K562 (cell line): ENCODE results near the gene HOXB4. TPM values are rescaled to one million over a fixed set of nuclear protein-coding genes. Genes with fewer than 3 reads are reported as not detected.

Experiments used
- ATF1 ChIP-seq, 2 experiments: fragments of 450-650 bp in 1 of 2; IDR thresholded peaks; 2 replicates each; pipeline ENCODE4 v1.6.1; 2016; ENCODE audit warnings: missing compliant biosample characterization in 1 of 2, missing genetic modification characterization in 1 of 2
- CAMTA2 ChIP-seq: fragments of 250-450 bp; sonication (Bioruptor Pico); conservative IDR thresholded peaks from 2 replicates; pipeline ENCODE4 v1.5.1; 2022
- CTCF ChIP-seq, 3 experiments: IDR thresholded peaks in 2 of 3; conservative IDR thresholded peaks in 1 of 3; 2 replicates each; pipeline ENCODE4 v1.5.1; 2011 to 2012; ENCODE audit warnings: low read length in 3 of 3, mild to moderate bottlenecking in 3 of 3, control low read depth in 2 of 3, improper control_type of control experiment in 1 of 3, inconsistent platforms in 1 of 3, low read depth in 1 of 3, mixed read lengths in 1 of 3, moderate library complexity in 1 of 3; ENCODE audit not compliant: insufficient read depth in 2 of 3
- EWSR1 ChIP-seq: fragments of 450-650 bp; IDR thresholded peaks from 2 replicates; pipeline ENCODE4 v1.6.1; 2018; ENCODE audit warnings: borderline replicate concordance, mild to moderate bottlenecking, low read depth, moderate library complexity; ENCODE audit not compliant: partially characterized antibody
- HNRNPLL ChIP-seq: fragments of 200-400 bp; formaldehyde crosslinking; IDR thresholded peaks from 2 replicates; pipeline ENCODE4 v1.6.1; 2017; ENCODE audit warnings: low read length, low read depth, mild to moderate bottlenecking; ENCODE audit not compliant: poor library complexity, severe bottlenecking
- KAT7 ChIP-seq: sonication (generic); formaldehyde crosslinking; IDR thresholded peaks from 2 replicates; pipeline ENCODE4 v1.8.0; 2022; ENCODE audit warnings: missing genetic modification reagents, mild to moderate bottlenecking, borderline replicate concordance
- MIER1 ChIP-seq: fragments of 450-650 bp; IDR thresholded peaks from 2 replicates; pipeline ENCODE4 v1.6.1; 2016; ENCODE audit warnings: antibody characterized with exemption, mild to moderate bottlenecking, low read depth
- NCOA4 ChIP-seq: fragments of 450-650 bp; IDR thresholded peaks from 2 replicates; pipeline ENCODE4 v1.6.1; 2018; ENCODE audit warnings: mild to moderate bottlenecking; ENCODE audit not compliant: partially characterized antibody
- NFE2 ChIP-seq: IDR thresholded peaks from 2 replicates; pipeline ENCODE4 v1.6.1; 2014; ENCODE audit warnings: antibody characterized with exemption, low read depth
- NR3C1 ChIP-seq: sonication (generic); formaldehyde crosslinking; IDR thresholded peaks from 2 replicates; pipeline ENCODE4 v1.8.1; 2022; ENCODE audit warnings: missing genetic modification reagents
- POLR2A ChIP-seq: fragments of 450-650 bp; conservative IDR thresholded peaks from 2 replicates; pipeline ENCODE4 v1.6.1; 2016
- SP1 ChIP-seq: sonication (generic); formaldehyde crosslinking; IDR thresholded peaks from 2 replicates; pipeline ENCODE4 v1.8.1; 2022; ENCODE audit warnings: mild to moderate bottlenecking, missing genetic modification reagents
- ZBTB2 ChIP-seq: fragments of 450-650 bp; IDR thresholded peaks from 2 replicates; pipeline ENCODE4 v1.6.1; 2016; ENCODE audit warnings: antibody characterized with exemption
- ZC3H4 ChIP-seq: sonication (generic); formaldehyde crosslinking; IDR thresholded peaks from 2 replicates; pipeline ENCODE4 v1.9.0; 2021; ENCODE audit warnings: missing genetic modification reagents, borderline replicate concordance
- ZFX ChIP-seq: sonication (generic); formaldehyde crosslinking; IDR thresholded peaks from 2 replicates; pipeline ENCODE4 v1.8.0; 2022; ENCODE audit warnings: mild to moderate bottlenecking, missing genetic modification reagents, moderate library complexity
- ZNF140 ChIP-seq: fragments of 250-450 bp; sonication (Bioruptor Pico); IDR thresholded peaks from 2 replicates; pipeline ENCODE4 v1.8.0; 2021; ENCODE audit warnings: moderate library complexity, mild to moderate bottlenecking, inconsistent platforms
- ZNF175 ChIP-seq: fragments of 200-800 bp; sonication (Bioruptor generic); IDR thresholded peaks from 2 replicates; pipeline ENCODE4 v1.6.1; 2016; ENCODE audit warnings: low read depth, mild to moderate bottlenecking, missing genetic modification characterization, missing compliant biosample characterization
- ZNF512 ChIP-seq: IDR thresholded peaks from 2 replicates; pipeline ENCODE4 v1.6.1; 2016; ENCODE audit warnings: missing genetic modification characterization, missing compliant biosample characterization
- ZNF57 ChIP-seq: fragments of 450-650 bp; formaldehyde crosslinking; IDR thresholded peaks from 2 replicates; pipeline ENCODE4 v1.4.0; 2020; ENCODE audit warnings: mild to moderate bottlenecking, moderate library complexity
- polyA plus RNA-seq, 8 experiments: library from polyadenylated mRNA; depleted of rRNA in 4 of 8; stranded (reverse) in 5 of 8; unstranded in 3 of 8; fragments of >200 nt; fragmentation: Nextera tagmentation in 2 of 8; fragmentation: Illumina TruSeq in 1 of 8; extraction: Ambion mirVana in 2 of 8; extraction: Trizol in 1 of 8; gene quantifications; 2 replicates each; pipeline versions ENCODE4 v1.2.1 to v1.2.3, GENCODE V29; 2011 to 2014; ENCODE audit warnings: inconsistent platforms in 1 of 8, missing spikeins in 1 of 8
- total RNA-seq, 7 experiments: library from RNA; depleted of rRNA in 6 of 7; stranded (reverse); fragments of >200 nt in 6 of 7; fragmentation: Illumina TruSeq in 2 of 7; extraction: Trizol in 2 of 7; gene quantifications; 2 replicates each; pipeline versions ENCODE4 v1.2.1 to v1.2.3, GENCODE V29; 2011 to 2021; ENCODE audit warnings: low replicate concordance in 1 of 7
- TF ChIP-seq, protein P1 (sequence below): fragments of 250-450 bp; sonication (Bioruptor Pico); IDR thresholded peaks from 2 replicates; pipeline ENCODE4 v1.4.0; 2020
- TF ChIP-seq, protein P2 (sequence below): sonication (generic); formaldehyde crosslinking; IDR thresholded peaks from 2 replicates; pipeline ENCODE4 v1.8.1; 2022; ENCODE audit warnings: missing genetic modification reagents

The HOXB4 gene
- total and polyA plus RNA-seq, 9 of the 15 experiments (the other 6 are each of a cell fraction or from before 2014, with no cell fraction given): 1.6 to 34.9 (median 14.9) TPM

DNA sequence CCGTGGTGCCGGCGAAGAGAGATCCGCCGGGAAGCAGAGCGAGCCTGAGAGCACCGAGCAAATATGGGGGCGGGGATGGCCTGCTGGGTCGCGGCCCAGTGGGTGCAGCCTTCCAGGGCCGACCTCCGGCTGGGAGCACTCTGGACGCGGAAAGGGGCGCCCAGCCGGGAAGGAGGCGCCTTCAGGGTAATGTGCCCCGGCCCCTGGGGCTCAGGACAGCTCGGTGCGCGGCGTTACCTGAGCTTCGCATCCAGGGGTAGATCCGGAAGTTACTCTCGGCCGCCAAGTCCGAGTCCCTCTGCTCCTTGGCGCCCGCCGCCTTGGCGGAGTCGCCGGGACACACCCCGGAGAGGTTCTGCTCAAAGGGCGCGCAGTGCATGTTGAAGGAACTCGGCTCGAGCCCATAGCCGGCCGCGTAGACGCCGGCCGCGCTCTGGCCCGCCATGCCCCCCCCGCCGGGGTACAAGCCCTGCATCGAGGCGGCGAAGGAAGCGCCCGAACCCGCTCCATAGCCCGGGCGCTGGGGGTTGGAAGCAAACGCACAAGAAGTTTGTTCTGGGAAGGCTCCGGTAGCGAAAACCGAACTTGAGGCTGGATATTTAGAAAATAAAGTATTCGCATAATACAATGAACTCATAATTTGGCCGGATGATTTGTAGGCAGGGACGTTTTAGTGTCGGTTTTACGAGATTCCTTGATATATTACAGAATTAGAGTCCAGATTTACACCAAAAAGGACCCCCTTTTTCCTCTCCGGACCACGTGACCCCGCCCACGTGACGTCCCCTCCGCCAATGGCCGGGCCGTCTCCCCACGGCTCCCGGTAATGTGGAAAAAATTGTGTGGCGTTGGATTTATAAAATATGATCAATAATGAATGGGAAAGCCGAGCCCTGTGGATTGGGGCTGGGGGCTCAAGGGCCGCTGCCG, 32.4 kb upstream of the HOXB4 start, which contains the start of gene HOXB7 (continued):
- TF ChIP-seq ZNF512 (no peak), POLR2A (peak; percentile 47; the same call in 1 of the 2 replicates), CAMTA2 (no peak), ZFX (CRISPR knock-in tag) (peak; percentile 91), ZNF57 (CRISPR knock-in tag) (no peak), ZBTB2 (no peak), NCOA4 (no peak), NFE2 (no peak), KAT7 (CRISPR knock-in tag) (no peak), HNRNPLL (peak; percentile 39), NR3C1 (no peak), ZNF175 (CRISPR knock-in tag) (no peak), MIER1 (no peak; the same call in 1 of the 2 replicates), SP1 (CRISPR knock-in tag) (no peak; the same call in 1 of the 2 replicates), ZC3H4 (CRISPR knock-in tag) (no peak), CTCF (IDR thresholded peaks at IDR 0.05 in 2 of 3, conservative IDR thresholded peaks at IDR 0.05 in 1 of 3; ENCODE audit: insufficient read depth in 2 of 3, low read depth in 1 of 3, low read length in 3 of 3) (no peak), ZNF140 (no peak), EWSR1 (no peak), ATF1 (CRISPR knock-in tag; IDR thresholded peaks at IDR 0.05) (no peak), ATF1 (tag; IDR thresholded peaks at IDR 0.05) (0 out of 2 replicates have a peak, but pooled peaks have one; percentile 5)
- TF ChIP-seq, protein P1, sequence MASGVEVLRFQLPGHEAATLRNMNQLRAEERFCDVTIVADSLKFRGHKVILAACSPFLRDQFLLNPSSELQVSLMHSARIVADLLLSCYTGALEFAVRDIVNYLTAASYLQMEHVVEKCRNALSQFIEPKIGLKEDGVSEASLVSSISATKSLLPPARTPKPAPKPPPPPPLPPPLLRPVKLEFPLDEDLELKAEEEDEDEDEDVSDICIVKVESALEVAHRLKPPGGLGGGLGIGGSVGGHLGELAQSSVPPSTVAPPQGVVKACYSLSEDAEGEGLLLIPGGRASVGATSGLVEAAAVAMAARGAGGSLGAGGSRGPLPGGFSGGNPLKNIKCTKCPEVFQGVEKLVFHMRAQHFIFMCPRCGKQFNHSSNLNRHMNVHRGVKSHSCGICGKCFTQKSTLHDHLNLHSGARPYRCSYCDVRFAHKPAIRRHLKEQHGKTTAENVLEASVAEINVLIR (CRISPR knock-in tag): no peak
- TF ChIP-seq, protein P2, sequence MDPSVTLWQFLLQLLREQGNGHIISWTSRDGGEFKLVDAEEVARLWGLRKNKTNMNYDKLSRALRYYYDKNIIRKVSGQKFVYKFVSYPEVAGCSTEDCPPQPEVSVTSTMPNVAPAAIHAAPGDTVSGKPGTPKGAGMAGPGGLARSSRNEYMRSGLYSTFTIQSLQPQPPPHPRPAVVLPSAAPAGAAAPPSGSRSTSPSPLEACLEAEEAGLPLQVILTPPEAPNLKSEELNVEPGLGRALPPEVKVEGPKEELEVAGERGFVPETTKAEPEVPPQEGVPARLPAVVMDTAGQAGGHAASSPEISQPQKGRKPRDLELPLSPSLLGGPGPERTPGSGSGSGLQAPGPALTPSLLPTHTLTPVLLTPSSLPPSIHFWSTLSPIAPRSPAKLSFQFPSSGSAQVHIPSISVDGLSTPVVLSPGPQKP (CRISPR knock-in tag): no peak
